Ovary (tissue), 3 donors: ENCODE data around the gene BAHCC1.

Experiments used
- POLR2A ChIP-seq: fragments of 450-650 bp; IDR thresholded peaks from one replicate; pipeline ENCODE4 v1.6.1; 2017; ENCODE audit warnings: antibody characterized with exemption, mild to moderate bottlenecking, moderate library complexity
- TF ChIP-seq, protein P1 (sequence below), 3 donors: fragments of 450-650 bp in 2 of 3; fragments of 200-600 bp in 1 of 3; IDR thresholded peaks; one replicate each; pipeline versions ENCODE4 v1.5.1 to v1.8.0; 2016 to 2022; ENCODE audit warnings: antibody characterized with exemption in 3 of 3, mild to moderate bottlenecking in 1 of 3
- donor health status: DM: no; HTN: no; CAD: no.

DNA sequence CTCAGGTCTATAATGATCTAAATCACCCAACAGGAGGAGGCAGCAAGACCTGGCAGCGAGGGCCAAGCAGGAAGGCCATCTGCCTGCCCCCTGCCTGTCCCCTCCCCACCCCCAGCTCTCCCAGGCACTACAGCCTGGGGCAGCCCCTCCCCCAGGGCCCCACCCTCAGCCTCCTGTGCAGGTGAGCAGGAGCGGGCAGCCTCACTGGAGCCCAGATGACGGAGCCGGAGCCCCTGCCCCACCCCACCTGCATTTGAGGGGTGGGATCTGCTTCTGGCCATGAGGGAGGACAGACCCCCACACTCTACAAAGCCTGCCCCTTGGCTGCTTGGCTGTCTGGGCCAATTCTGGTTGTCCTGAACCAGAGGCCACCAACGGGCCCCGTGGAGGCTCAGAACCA, 12.4 kb upstream of the BAHCC1 start:
- TF ChIP-seq, protein P1, sequence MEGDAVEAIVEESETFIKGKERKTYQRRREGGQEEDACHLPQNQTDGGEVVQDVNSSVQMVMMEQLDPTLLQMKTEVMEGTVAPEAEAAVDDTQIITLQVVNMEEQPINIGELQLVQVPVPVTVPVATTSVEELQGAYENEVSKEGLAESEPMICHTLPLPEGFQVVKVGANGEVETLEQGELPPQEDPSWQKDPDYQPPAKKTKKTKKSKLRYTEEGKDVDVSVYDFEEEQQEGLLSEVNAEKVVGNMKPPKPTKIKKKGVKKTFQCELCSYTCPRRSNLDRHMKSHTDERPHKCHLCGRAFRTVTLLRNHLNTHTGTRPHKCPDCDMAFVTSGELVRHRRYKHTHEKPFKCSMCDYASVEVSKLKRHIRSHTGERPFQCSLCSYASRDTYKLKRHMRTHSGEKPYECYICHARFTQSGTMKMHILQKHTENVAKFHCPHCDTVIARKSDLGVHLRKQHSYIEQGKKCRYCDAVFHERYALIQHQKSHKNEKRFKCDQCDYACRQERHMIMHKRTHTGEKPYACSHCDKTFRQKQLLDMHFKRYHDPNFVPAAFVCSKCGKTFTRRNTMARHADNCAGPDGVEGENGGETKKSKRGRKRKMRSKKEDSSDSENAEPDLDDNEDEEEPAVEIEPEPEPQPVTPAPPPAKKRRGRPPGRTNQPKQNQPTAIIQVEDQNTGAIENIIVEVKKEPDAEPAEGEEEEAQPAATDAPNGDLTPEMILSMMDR (IDR thresholded peaks at IDR 0.05) = no peak
- no peak for TF ChIP-seq POLR2A
